ENCODE data around the gene CDYL2.

CDYL2 gene

GRCh38 chr16:80599466-80599865, 204.9 kb downstream of the CDYL2 start:
- Histone ChIP-seq H3K79me2 (ENCODE audit: control insufficient read depth, insufficient read depth, low read length, poor library complexity) (no peaks in the 10 kb centered on the region), H3K4ac (ENCODE audit: low read depth, low read length) (no peak overlapping the region), H4K12ac (ENCODE audit: low read depth, low read length) (no peak overlapping the region), H2AFZ (ENCODE audit: insufficient read depth, low read length, poor library complexity) (no peak overlapping the region), H3K27ac (ENCODE audit: low read depth, low read length) (no peak overlapping the region), H4K91ac (ENCODE audit: low read depth, low read length) (no peak overlapping the region), H2BK120ac (ENCODE audit: insufficient read depth, low read length, poor library complexity) (no peak overlapping the region), H3K79me1 (ENCODE audit: low read length) (no peaks in the 10 kb centered on the region), H2BK5ac (ENCODE audit: low read depth, low read length, poor library complexity) (no peak overlapping the region), H3K9me3 (ENCODE audit: insufficient read depth, low read depth, low read length) (peaks cover 7% of the 10 kb centered on the region), H2AK5ac (ENCODE audit: low read length) (no peak overlapping the region), H3K4me3 (ENCODE audit: low read depth, low read length) (no peak overlapping the region), H3K14ac (ENCODE audit: low read length) (no peak overlapping the region), H3K27me3 (ENCODE audit: insufficient read depth, low read length) (no peaks in the 10 kb centered on the region), H3K4me2 (ENCODE audit: low read length) (no peak overlapping the region), H3K4me1 (ENCODE audit: control insufficient read depth in 1 of 2, insufficient read depth in 2 of 2, low read length in 2 of 2) (no peaks in the 10 kb centered on the region), H4K8ac (ENCODE audit: low read depth, low read length) (no peak overlapping the region), H3K18ac (ENCODE audit: low read length) (no peak overlapping the region), H3K36me3 (ENCODE audit: control insufficient read depth in 1 of 2, insufficient read depth in 2 of 2, low read length in 2 of 2) (no peaks in the 10 kb centered on the region), H3K9ac (ENCODE audit: low read length) (no peak overlapping the region), H2BK12ac (ENCODE audit: low read length) (no peak overlapping the region), H3K23ac (ENCODE audit: low read length) (no peak overlapping the region)
- DNase-seq, result peak; percentile 57 to 65
- no CpG with 5 or more reads among the region's 3 CpGs for WGBS (ENCODE audit: extremely low coverage, insufficient coverage, insufficient read length)

DNA sequence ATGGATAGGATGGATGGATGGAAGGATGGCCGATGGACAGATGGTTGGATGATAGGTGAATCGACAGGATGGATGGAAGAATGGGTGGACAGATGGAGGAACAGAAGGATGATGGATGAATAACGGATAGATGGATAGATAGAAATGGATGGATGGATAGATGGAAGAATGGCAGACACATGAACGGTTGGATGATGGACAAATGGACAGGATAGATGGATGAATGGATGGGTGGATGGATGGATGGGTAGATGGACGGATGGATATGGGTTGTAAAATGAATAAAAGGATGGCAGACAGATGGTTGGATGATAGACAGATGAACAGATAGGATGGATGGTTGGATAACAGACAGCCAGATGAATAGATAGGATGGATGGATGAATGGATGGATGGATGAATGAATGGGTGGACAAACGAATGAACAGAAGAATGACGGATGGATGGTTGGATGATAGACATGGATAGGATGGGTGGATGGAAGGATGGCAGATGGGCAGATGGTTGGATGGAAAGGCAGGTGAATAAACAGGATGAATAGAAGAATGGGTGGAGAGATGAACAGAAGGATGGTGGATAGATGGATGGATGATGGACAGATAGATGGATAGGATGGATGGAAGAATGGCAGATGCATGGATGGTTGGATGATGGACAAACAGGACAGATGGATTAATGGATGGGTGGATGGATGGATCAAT, 207.7 kb downstream of the CDYL2 start:
- no peak for DNase-seq
- no peak overlapping the region for H4K8ac ChIP-seq (ENCODE audit: low read depth, low read length)
- H3K4me3 ChIP-seq (ENCODE audit: low read depth, low read length), result no peak overlapping the region
- no peak overlapping the region for H2AFZ ChIP-seq (ENCODE audit: insufficient read depth, low read length, poor library complexity)
- H3K14ac ChIP-seq (ENCODE audit: low read length), result no peak overlapping the region
- H3K79me2 ChIP-seq (ENCODE audit: control insufficient read depth, insufficient read depth, low read length, poor library complexity), result no peaks in the 10 kb centered on the region
- H4K12ac ChIP-seq (ENCODE audit: low read depth, low read length), result no peak overlapping the region
- H2BK120ac ChIP-seq (ENCODE audit: insufficient read depth, low read length, poor library complexity), result no peak overlapping the region
- no peaks in the 10 kb centered on the region for H3K27me3 ChIP-seq (ENCODE audit: insufficient read depth, low read length)
- H3K4ac ChIP-seq (ENCODE audit: low read depth, low read length), result no peak overlapping the region
- no peak overlapping the region for H4K91ac ChIP-seq (ENCODE audit: low read depth, low read length)
- H2BK12ac ChIP-seq (ENCODE audit: low read length), result no peak overlapping the region
- H3K4me2 ChIP-seq (ENCODE audit: low read length), result no peak overlapping the region
- no peak overlapping the region for H2BK5ac ChIP-seq (ENCODE audit: low read depth, low read length, poor library complexity)
- no peak overlapping the region for H2AK5ac ChIP-seq (ENCODE audit: low read length)
- no peak overlapping the region for H3K18ac ChIP-seq (ENCODE audit: low read length)
- H3K36me3 ChIP-seq (ENCODE audit: control insufficient read depth in 1 of 2, insufficient read depth in 2 of 2, low read length in 2 of 2), result no peaks in the 10 kb centered on the region
- H3K9ac ChIP-seq (ENCODE audit: low read length), result no peak overlapping the region
- no peak overlapping the region for H3K27ac ChIP-seq (ENCODE audit: low read depth, low read length)
- H3K23ac ChIP-seq (ENCODE audit: low read length), result no peak overlapping the region
- H3K79me1 ChIP-seq (ENCODE audit: low read length), result no peaks in the 10 kb centered on the region
- peaks cover 6% of the 10 kb centered on the region for H3K9me3 ChIP-seq (ENCODE audit: insufficient read depth, low read depth, low read length)
- WGBS (ENCODE audit: extremely low coverage, insufficient coverage, insufficient read length), result 100% methylated on average over 2 of the region's 7 CpGs
- H3K4me1 ChIP-seq (ENCODE audit: control insufficient read depth in 1 of 2, insufficient read depth in 2 of 2, low read length in 2 of 2), result no peaks in the 10 kb centered on the region

GRCh38 chr16:80594756-80595155, 209.6 kb downstream of the CDYL2 start:
- H2AFZ ChIP-seq (ENCODE audit: insufficient read depth, low read length, poor library complexity), result no peak overlapping the region
- no peak overlapping the region for H3K4ac ChIP-seq (ENCODE audit: low read depth, low read length)
- H4K12ac ChIP-seq (ENCODE audit: low read depth, low read length), result no peak overlapping the region
- no peak overlapping the region for H4K91ac ChIP-seq (ENCODE audit: low read depth, low read length)
- H3K9me3 ChIP-seq (ENCODE audit: insufficient read depth, low read depth, low read length), result peaks cover 10% of the 10 kb centered on the region
- no peak overlapping the region for H3K14ac ChIP-seq (ENCODE audit: low read length)
- no peak overlapping the region for H3K4me2 ChIP-seq (ENCODE audit: low read length)
- H3K4me3 ChIP-seq (ENCODE audit: low read depth, low read length), result no peak overlapping the region
- no peak overlapping the region for H2BK120ac ChIP-seq (ENCODE audit: insufficient read depth, low read length, poor library complexity)
- H4K8ac ChIP-seq (ENCODE audit: low read depth, low read length), result no peak overlapping the region
- no peak overlapping the region for H2BK12ac ChIP-seq (ENCODE audit: low read length)
- H2AK5ac ChIP-seq (ENCODE audit: low read length), result no peak overlapping the region
- no peak for DNase-seq
- no peaks in the 10 kb centered on the region for H3K4me1 ChIP-seq (ENCODE audit: control insufficient read depth in 1 of 2, insufficient read depth in 2 of 2, low read length in 2 of 2)
- H3K27me3 ChIP-seq (ENCODE audit: insufficient read depth, low read length), result no peaks in the 10 kb centered on the region
- no peak overlapping the region for H2BK5ac ChIP-seq (ENCODE audit: low read depth, low read length, poor library complexity)
- no peak overlapping the region for H3K23ac ChIP-seq (ENCODE audit: low read length)
- no peaks in the 10 kb centered on the region for H3K36me3 ChIP-seq (ENCODE audit: control insufficient read depth in 1 of 2, insufficient read depth in 2 of 2, low read length in 2 of 2)
- H3K79me1 ChIP-seq (ENCODE audit: low read length), result no peaks in the 10 kb centered on the region
- H3K9ac ChIP-seq (ENCODE audit: low read length), result no peak overlapping the region
- H3K18ac ChIP-seq (ENCODE audit: low read length), result no peak overlapping the region
- no peak overlapping the region for H3K27ac ChIP-seq (ENCODE audit: low read depth, low read length)
- H3K79me2 ChIP-seq (ENCODE audit: control insufficient read depth, insufficient read depth, low read length, poor library complexity), result no peaks in the 10 kb centered on the region

DNA sequence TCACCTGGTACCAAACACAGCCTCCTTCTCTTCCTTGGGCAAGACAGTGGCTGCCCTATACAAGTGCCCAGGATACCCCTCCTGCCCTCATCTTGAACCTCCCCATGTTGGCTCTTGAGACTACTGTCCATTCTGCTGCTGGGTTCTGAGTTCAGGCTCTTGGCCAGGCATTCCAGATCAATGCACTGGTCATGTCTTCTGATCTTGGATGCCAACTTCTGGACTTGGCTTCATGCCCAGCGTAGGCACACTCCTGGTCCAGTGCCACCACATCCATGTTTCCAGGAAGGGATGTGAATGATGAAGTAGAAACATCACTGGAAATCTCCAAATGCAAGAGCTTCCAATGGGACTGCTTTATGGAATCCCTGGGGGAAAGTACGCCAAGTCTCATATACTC, 212.1 kb downstream of the CDYL2 start:
- Histone ChIP-seq H3K18ac (ENCODE audit: low read length) (no peak overlapping the region), H3K27me3 (ENCODE audit: insufficient read depth, low read length) (no peaks in the 10 kb centered on the region), H2AFZ (ENCODE audit: insufficient read depth, low read length, poor library complexity) (no peak overlapping the region), H3K4me1 (ENCODE audit: control insufficient read depth in 1 of 2, insufficient read depth in 2 of 2, low read length in 2 of 2) (no peaks in the 10 kb centered on the region), H3K27ac (ENCODE audit: low read depth, low read length) (no peak overlapping the region), H3K4me3 (ENCODE audit: low read depth, low read length) (no peak overlapping the region), H3K79me1 (ENCODE audit: low read length) (no peaks in the 10 kb centered on the region), H3K4me2 (ENCODE audit: low read length) (no peak overlapping the region), H4K12ac (ENCODE audit: low read depth, low read length) (no peak overlapping the region), H4K91ac (ENCODE audit: low read depth, low read length) (no peak overlapping the region), H2BK120ac (ENCODE audit: insufficient read depth, low read length, poor library complexity) (no peak overlapping the region), H3K14ac (ENCODE audit: low read length) (no peak overlapping the region), H3K79me2 (ENCODE audit: control insufficient read depth, insufficient read depth, low read length, poor library complexity) (no peaks in the 10 kb centered on the region), H3K23ac (ENCODE audit: low read length) (no peak overlapping the region), H3K4ac (ENCODE audit: low read depth, low read length) (no peak overlapping the region), H3K9ac (ENCODE audit: low read length) (no peak overlapping the region), H3K9me3 (ENCODE audit: insufficient read depth, low read depth, low read length) (peaks cover 9% of the 10 kb centered on the region), H2AK5ac (ENCODE audit: low read length) (no peak overlapping the region), H4K8ac (ENCODE audit: low read depth, low read length) (no peak overlapping the region), H2BK12ac (ENCODE audit: low read length) (no peak overlapping the region), H3K36me3 (ENCODE audit: control insufficient read depth in 1 of 2, insufficient read depth in 2 of 2, low read length in 2 of 2) (no peaks in the 10 kb centered on the region), H2BK5ac (ENCODE audit: low read depth, low read length, poor library complexity) (no peak overlapping the region)
- DNase-seq, result no peak
- no CpG with 5 or more reads among the region's 2 CpGs for WGBS (ENCODE audit: extremely low coverage, insufficient coverage, insufficient read length)
